ENCODE results near the gene RAVER1. TPM values are rescaled to one million over a fixed set of nuclear protein-coding genes. Genes with fewer than 3 reads are reported as not detected.
A peak's percentile ranks its signal among the peaks of the same experiment; 100 is the strongest.

Gene RAVER1
- total and polyA plus RNA-seq, 2 of the 8 experiments (the other 6 are each of a cell fraction or from before 2014, with no cell fraction given) = 5.7 to 70.5 TPM

DNA sequence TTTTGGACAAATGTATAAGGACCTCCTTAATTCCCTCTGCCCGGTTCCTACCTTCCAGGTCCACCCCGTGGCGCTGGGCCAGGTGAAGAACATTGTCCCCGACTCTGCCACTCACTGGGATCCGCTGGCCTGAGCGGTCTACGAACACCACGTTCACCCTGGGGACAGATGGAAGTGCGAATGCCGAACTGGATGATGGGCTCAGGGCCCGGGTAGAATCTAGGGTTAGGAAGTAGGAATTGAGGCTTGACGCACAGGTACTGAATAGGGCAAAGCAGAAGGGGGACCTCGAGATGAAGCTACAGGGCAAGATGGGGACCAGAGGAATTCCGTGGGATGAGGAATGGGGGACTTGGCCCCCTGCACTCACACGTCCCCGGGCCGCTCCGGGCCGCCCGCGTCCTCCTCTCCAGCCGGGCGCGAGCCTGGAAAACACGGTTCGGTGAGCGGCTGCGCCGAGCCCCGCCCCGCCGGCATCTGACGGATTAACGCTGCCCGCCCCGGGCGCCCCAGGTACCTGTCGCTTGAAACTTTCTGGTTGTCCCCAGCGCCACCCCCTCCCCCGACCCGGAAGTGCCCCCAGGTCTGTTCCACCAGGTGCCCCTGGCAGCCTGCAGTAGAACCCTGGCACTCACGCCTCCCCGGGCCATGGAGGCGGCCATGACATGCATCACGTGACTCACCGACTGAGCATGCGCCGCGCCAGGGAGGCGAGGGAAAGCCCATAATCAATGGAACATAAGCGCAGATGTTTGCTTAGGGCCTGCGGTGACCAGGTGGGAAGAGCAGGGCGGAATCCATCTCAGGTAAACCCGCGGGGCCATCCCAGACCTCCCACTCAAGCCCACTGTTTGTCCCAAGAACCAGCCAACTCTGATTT, 17.8 kb downstream of the RAVER1 start, which contains the start of gene FDX2:
Gene FDX2 (minus strand): TSS at position 681 of the 880 bp plus-strand sequence. CDS start 19 bp downstream, at position 662.
- Histone ChIP-seq H3K36me3 (ENCODE audit: control insufficient read depth in 2 of 4, insufficient read depth in 4 of 4, low read length in 3 of 4) (peaks cover 9 to 29% (median 20%) of the 10 kb centered on the region in 4 experiments; a peak in 7 of 8 replicates), H3K79me1 (ENCODE audit: low read depth, low read length) (no peaks in the 10 kb centered on the region; the same call in 1 of the 2 replicates), H3K9me3 (ENCODE audit: insufficient read depth in 2 of 2, low read depth in 1 of 2, low read length in 1 of 2) (no peaks in the 10 kb centered on the region), H4K5ac (ENCODE audit: insufficient read length, low read depth, low read length) (peak within 1 kb of the TSS; percentile 90), H4K8ac (ENCODE audit: extremely low read depth, insufficient read depth, low read length) (peak within 1 kb of the TSS; percentile 84), H2BK15ac (ENCODE audit: low read length) (no peak within 1 kb of the TSS; the same call in 1 of the 2 replicates), H2BK20ac (ENCODE audit: low read length) (0 out of 2 replicates have a peak within 1 kb of the TSS, but pooled peaks have one; percentile 34), H4K91ac (replicated peaks; ENCODE audit: insufficient read length, low read length) (peak within 1 kb of the TSS; percentile 52), H3K4me3 (ENCODE audit: extremely low read depth in 1 of 4, insufficient read depth in 2 of 4, low read depth in 3 of 4, low read length in 4 of 4) (peak within 1 kb of the TSS; percentile 80 to 94 (median 92)), H3K4ac (replicated peaks; ENCODE audit: insufficient read length, low read depth, low read length) (peak within 1 kb of the TSS; percentile 36), H3K23me2 (ENCODE audit: low read depth, low read length) (peaks cover 3% of the 10 kb centered on the region; the same call in 1 of the 2 replicates), H3K14ac (ENCODE audit: insufficient read length) (no peak within 1 kb of the TSS), H3K27ac (ENCODE audit: low read depth, low read length) (peak within 1 kb of the TSS; percentile 72), H2BK5ac (ENCODE audit: low read depth, low read length) (peak within 1 kb of the TSS; percentile 45; the same call in 1 of the 2 replicates), H3K4me1 (replicated peaks in 1 of 4; ENCODE audit: control insufficient read depth in 3 of 4, insufficient read depth in 4 of 4, low read length in 3 of 4) (no peaks in the 10 kb centered on the region; a peak in 1 of 7 replicates), H3K79me2 (ENCODE audit: control insufficient read depth in 1 of 2, insufficient read depth in 2 of 2, low read length in 2 of 2) (no peaks in the 10 kb centered on the region), H3K27me3 (replicated peaks in 1 of 4; ENCODE audit: control insufficient read depth in 3 of 4, extremely low read depth in 1 of 4, insufficient read depth in 3 of 4, low read length in 3 of 4) (no peaks in the 10 kb centered on the region), H3K56ac (replicated peaks; ENCODE audit: insufficient read length, low read depth, low read length) (peak within 1 kb of the TSS; percentile 67), H2BK120ac (replicated peaks; ENCODE audit: low read depth, low read length) (peak within 1 kb of the TSS; percentile 47), H3K4me2 (ENCODE audit: insufficient read depth in 1 of 2, low read depth in 2 of 2, low read length in 2 of 2) (peak within 1 kb of the TSS; percentile 79 to 97), H3K9ac (replicated peaks in 1 of 4; ENCODE audit: extremely low read depth in 1 of 4, low read depth in 3 of 4, low read length in 3 of 4) (peak within 1 kb of the TSS in 3 of 4 experiments; percentile 66 to 79 (median 71); a peak in 6 of 7 replicates), H3K23ac (ENCODE audit: insufficient read length) (no peak within 1 kb of the TSS), H2AFZ (ENCODE audit: low read length) (peak within 1 kb of the TSS; percentile 94; the same call in 1 of the 2 replicates), H2AK5ac (ENCODE audit: low read depth, low read length) (no peak within 1 kb of the TSS), H2BK12ac (ENCODE audit: low read depth, low read length) (0 out of 2 replicates have a peak within 1 kb of the TSS, but pooled peaks have one; percentile 4), H4K20me1 (replicated peaks in 1 of 2; ENCODE audit: control insufficient read depth in 1 of 2, insufficient read depth in 2 of 2, low read length in 2 of 2) (no peaks in the 10 kb centered on the region), H3K18ac (ENCODE audit: extremely low read depth, low read length) (peak within 1 kb of the TSS; percentile 68)
- ChIA-PET POLR2A (ENCODE audit: partially characterized antibody) (interaction anchor here (0.5 to 11.4 kb wide), 11 partner anchors 8 to 52 kb away, joined by 3 to 104 read pairs (median 5); partner anchors contain the start of genes ICAM5 and RAVER1), CTCF (ENCODE audit: partially characterized antibody) (interaction anchor here (0.5 to 2.5 kb wide), 9 partner anchors 45 to 326 kb away, joined by 3 to 11 read pairs (median 5); partner anchors contain the start of gene ICAM1)
- FAIRE-seq = peak; percentile 13
- DNase-seq (ENCODE audit: low read depth in 1 of 2, low spot score in 2 of 2) = peak; percentile 79 to 97
- WGBS, 2 experiments (ENCODE audit: extremely low coverage in 1 of 2, insufficient coverage in 1 of 2, insufficient read length in 1 of 2, insufficient replicate concordance in 2 of 2, low coverage in 1 of 2, low lambda C conversion rate in 2 of 2, missing lambda C conversion rate in 1 of 2) = 7% methylated on average over 30 of the region's 55 CpGs; no CpG with 5 or more reads in 1 of the 2 experiments
- no peak for TF ChIP-seq JUND (IDR thresholded peaks at IDR 0.05; ENCODE audit: low read length)
- no peak for TF ChIP-seq KDM1A (IDR thresholded peaks at IDR 0.05; ENCODE audit: borderline replicate concordance, low read length)
- peak; percentile 38 for TF ChIP-seq TAF7 (optimal IDR thresholded peaks at IDR 0.05; ENCODE audit: borderline replicate concordance, low read depth, low read length)
- no peak for TF ChIP-seq SIX5 (IDR thresholded peaks at IDR 0.05; ENCODE audit: low read depth, low read length)
- no peak for TF ChIP-seq TEAD4 (IDR thresholded peaks at IDR 0.05; ENCODE audit: low read depth, low read length)
- TF ChIP-seq HDAC2 (IDR thresholded peaks at IDR 0.05; ENCODE audit: borderline replicate concordance in 1 of 2, low read depth in 2 of 2, low read length in 2 of 2) = peak in 1 of 2 experiments; percentile 84; a peak in 1 of 4 replicates
- TF ChIP-seq, protein P1, sequence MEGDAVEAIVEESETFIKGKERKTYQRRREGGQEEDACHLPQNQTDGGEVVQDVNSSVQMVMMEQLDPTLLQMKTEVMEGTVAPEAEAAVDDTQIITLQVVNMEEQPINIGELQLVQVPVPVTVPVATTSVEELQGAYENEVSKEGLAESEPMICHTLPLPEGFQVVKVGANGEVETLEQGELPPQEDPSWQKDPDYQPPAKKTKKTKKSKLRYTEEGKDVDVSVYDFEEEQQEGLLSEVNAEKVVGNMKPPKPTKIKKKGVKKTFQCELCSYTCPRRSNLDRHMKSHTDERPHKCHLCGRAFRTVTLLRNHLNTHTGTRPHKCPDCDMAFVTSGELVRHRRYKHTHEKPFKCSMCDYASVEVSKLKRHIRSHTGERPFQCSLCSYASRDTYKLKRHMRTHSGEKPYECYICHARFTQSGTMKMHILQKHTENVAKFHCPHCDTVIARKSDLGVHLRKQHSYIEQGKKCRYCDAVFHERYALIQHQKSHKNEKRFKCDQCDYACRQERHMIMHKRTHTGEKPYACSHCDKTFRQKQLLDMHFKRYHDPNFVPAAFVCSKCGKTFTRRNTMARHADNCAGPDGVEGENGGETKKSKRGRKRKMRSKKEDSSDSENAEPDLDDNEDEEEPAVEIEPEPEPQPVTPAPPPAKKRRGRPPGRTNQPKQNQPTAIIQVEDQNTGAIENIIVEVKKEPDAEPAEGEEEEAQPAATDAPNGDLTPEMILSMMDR (IDR thresholded peaks at IDR 0.05; ENCODE audit: control extremely low read depth in 1 of 3, insufficient read depth in 1 of 3, low read depth in 1 of 3, low read length in 3 of 3) = no peak

All from H1 (cell line).